IPS-18c (cell line): ENCODE results near the gene DOK6.
"Not testable (repeated sequence)": the region's sequence is repeated elsewhere in the genome, so short reads cannot be mapped to it uniquely, and the experiment has no call there.

Experiments
- H3K4me3 ChIP-seq: 2 replicates; pipeline ENCODE4 v1.7.0; 2013; ENCODE audit warnings: low read depth, mild to moderate bottlenecking, low read length, moderate library complexity; ENCODE audit not compliant: insufficient read depth
- H3K9me3 ChIP-seq: one replicate; pipeline ENCODE4 v1.6.1; 2013; ENCODE audit warnings: mild to moderate bottlenecking, low read length, moderate library complexity; ENCODE audit not compliant: control insufficient read depth, insufficient read depth

Gene DOK6

GRCh38 chr18:69635482-69635881 is 234.8 kb downstream of the DOK6 start:
- Histone ChIP-seq H3K9me3 (no peaks in the 10 kb centered on the region), H3K4me3 (no peak overlapping the region)

- H3K9me3 ChIP-seq, result no peaks in the 10 kb centered on the region
- no peak overlapping the region for H3K4me3 ChIP-seq
Observed at GRCh38 chr18:69636529-69637301, 236.0 kb downstream of the DOK6 start.

GRCh38 chr18:69638056-69638455 is 237.4 kb downstream of the DOK6 start:
- Histone ChIP-seq H3K9me3 (no peaks in the 10 kb centered on the region), H3K4me3 (no peak overlapping the region)

GRCh38 chr18:69647702-69648101 is 247.0 kb downstream of the DOK6 start:
- H3K4me3 ChIP-seq, result no peak overlapping the region
- no peaks in the 10 kb centered on the region for H3K9me3 ChIP-seq

GRCh38 chr18:69648486-69648885 is 247.8 kb downstream of the DOK6 start:
- no peak overlapping the region for H3K4me3 ChIP-seq

GRCh38 chr18:69649684-69650083 is 249.0 kb downstream of the DOK6 start:
- H3K4me3 ChIP-seq, result no peak overlapping the region
- no peaks in the 10 kb centered on the region for H3K9me3 ChIP-seq

More at GRCh38 chr18:69648486-69648885, 247.8 kb downstream of the DOK6 start:
- H3K9me3 ChIP-seq, result no peaks in the 10 kb centered on the region

GRCh38 chr18:69651243-69651642 is 250.6 kb downstream of the DOK6 start:
- Histone ChIP-seq H3K4me3 (no peak overlapping the region), H3K9me3 (no peaks in the 10 kb centered on the region)

GRCh38 chr18:69655816-69656215 is 255.1 kb downstream of the DOK6 start:
- Histone ChIP-seq H3K9me3 (no peaks in the 10 kb centered on the region), H3K4me3 (no peak overlapping the region)

- H3K4me3 ChIP-seq, result no peak overlapping the region
- no peaks in the 10 kb centered on the region for H3K9me3 ChIP-seq
Observed at GRCh38 chr18:69658103-69658502, 257.4 kb downstream of the DOK6 start.

- no peak overlapping the region for H3K4me3 ChIP-seq
- no peaks in the 10 kb centered on the region for H3K9me3 ChIP-seq
Observed at GRCh38 chr18:69658685-69659084, 258.0 kb downstream of the DOK6 start.

- no peaks in the 10 kb centered on the region for H3K9me3 ChIP-seq
- H3K4me3 ChIP-seq, result no peak overlapping the region
Observed at GRCh38 chr18:69659142-69659651, 258.5 kb downstream of the DOK6 start.

GRCh38 chr18:69662090-69662489 is 261.4 kb downstream of the DOK6 start:
- H3K9me3 ChIP-seq, H3K4me3 ChIP-seq: not testable (repeated sequence)

GRCh38 chr18:69664399-69664798 is 263.7 kb downstream of the DOK6 start:
- no peak overlapping the region for H3K4me3 ChIP-seq

GRCh38 chr18:69674292-69674877 is 273.7 kb downstream of the DOK6 start:
- H3K4me3 ChIP-seq, result no peak overlapping the region

More at GRCh38 chr18:69664399-69664798, 263.7 kb downstream of the DOK6 start:
- H3K9me3 ChIP-seq, result no peaks in the 10 kb centered on the region

GRCh38 chr18:69674966-69675365 is 274.3 kb downstream of the DOK6 start:
- H3K4me3 ChIP-seq, result no peak overlapping the region

More at GRCh38 chr18:69674292-69674877, 273.7 kb downstream of the DOK6 start:
- no peaks in the 10 kb centered on the region for H3K9me3 ChIP-seq

GRCh38 chr18:69677595-69677994 is 276.9 kb downstream of the DOK6 start:
- Histone ChIP-seq H3K9me3 (no peaks in the 10 kb centered on the region), H3K4me3 (no peak overlapping the region)

More at GRCh38 chr18:69674966-69675365, 274.3 kb downstream of the DOK6 start:
- H3K9me3 ChIP-seq, result no peaks in the 10 kb centered on the region

GRCh38 chr18:69680123-69680522 is 279.4 kb downstream of the DOK6 start:
- Histone ChIP-seq H3K9me3 (no peaks in the 10 kb centered on the region), H3K4me3 (no peak overlapping the region)

GRCh38 chr18:69683176-69683575 is 282.5 kb downstream of the DOK6 start:
- H3K4me3 ChIP-seq, result no peak overlapping the region
- H3K9me3 ChIP-seq, result no peaks in the 10 kb centered on the region
